Fibroblast of lung (primary cell): Measurements from ENCODE around the gene RPL22.

Experiments used
- CTCF ChIP-seq, 2 donors: IDR thresholded peaks in 1 of 2; conservative IDR thresholded peaks in 1 of 2; 1 replicate in 1 of 2; 2 replicates in 1 of 2; pipeline ENCODE4 v1.5.1; 2011 to 2012; ENCODE audit warnings: low read length in 2 of 2, control low read depth in 1 of 2, inconsistent platforms in 1 of 2, low read depth in 1 of 2, mild to moderate bottlenecking in 1 of 2
- EZH2 ChIP-seq: IDR thresholded peaks from 2 replicates; pipeline ENCODE4 v1.5.1; 2012; ENCODE audit warnings: low read length, control low read depth, mild to moderate bottlenecking; ENCODE audit errors: missing control alignments

- TF ChIP-seq CTCF (conservative IDR thresholded peaks at IDR 0.05 in 1 of 2, IDR thresholded peaks at IDR 0.05 in 1 of 2; ENCODE audit: low read depth in 1 of 2, low read length in 2 of 2) (peak; percentile 84 to 86), EZH2 (peak; percentile 7)
Observed at GRCh38 chr1:6246497-6247467, 47.4 kb upstream of the RPL22 start.
